Measurements from ENCODE around the gene ANO2.

Gene ANO2

GRCh38 chr12:5567016-5567725 is 377.9 kb downstream of the ANO2 start:
- no peak overlapping the region for H3K9ac ChIP-seq (ENCODE audit: low read length)
- WGBS = 75% methylated on average over 14 of the region's 14 CpGs

GRCh38 chr12:5565933-5566599 is 379.0 kb downstream of the ANO2 start:
- Histone ChIP-seq H3K4me1 (ENCODE audit: control insufficient read depth, insufficient read depth, low read depth, low read length) (peaks cover 4% of the 10 kb centered on the region), H2BK15ac (ENCODE audit: low read depth, poor library complexity, severe bottlenecking) (no peak overlapping the region), H3K27me3 (ENCODE audit: control insufficient read depth in 1 of 2, insufficient read depth in 1 of 2, low read length in 2 of 2) (peaks cover 13 to 16% of the 10 kb centered on the region in 2 experiments), H3K18ac (ENCODE audit: low read depth in 1 of 2, low read length in 2 of 2) (no peak overlapping the region), H3K9me3 (ENCODE audit: control insufficient read depth, low read length) (no peaks in the 10 kb centered on the region), H3K36me3 (ENCODE audit: control insufficient read depth in 1 of 2, insufficient read depth in 2 of 2, low read depth in 1 of 2, low read length in 2 of 2) (no peaks in the 10 kb centered on the region), H2AK5ac (ENCODE audit: low read length, severe bottlenecking) (no peak overlapping the region), H3K79me1 (replicated peaks; ENCODE audit: low read length, poor library complexity, severe bottlenecking) (no peaks in the 10 kb centered on the region), H3K4me3 (ENCODE audit: insufficient read depth in 1 of 2, low read depth in 1 of 2, low read length in 2 of 2) (no peak overlapping the region), H3K27ac (ENCODE audit: low read length, poor library complexity, severe bottlenecking) (no peak overlapping the region), H3K9ac (ENCODE audit: low read length) (no peak overlapping the region), H3K4ac (ENCODE audit: low read depth in 1 of 2, low read length in 2 of 2) (no peak overlapping the region), H4K91ac (ENCODE audit: low read length) (no peak overlapping the region), H3K4me2 (ENCODE audit: low read length, poor library complexity, severe bottlenecking) (no peak overlapping the region), H2BK12ac (ENCODE audit: low read length in 2 of 2) (no peak overlapping the region), H2BK120ac (ENCODE audit: low read depth, low read length) (no peak overlapping the region), H3K23ac (ENCODE audit: low read length in 2 of 2) (no peak overlapping the region), H2AFZ (ENCODE audit: low read depth, low read length) (no peak overlapping the region), H3K14ac (ENCODE audit: low read length in 2 of 2) (no peak overlapping the region), H2BK5ac (ENCODE audit: low read depth, low read length, poor library complexity, severe bottlenecking) (no peak overlapping the region), H4K8ac (ENCODE audit: low read length) (no peak overlapping the region)
- 68% methylated on average over 3 of the region's 3 CpGs for WGBS
- no peak for DNase-seq

More at GRCh38 chr12:5567016-5567725, 377.9 kb downstream of the ANO2 start:
- no peak overlapping the region for H3K23ac ChIP-seq (ENCODE audit: low read length in 2 of 2)
- no peak overlapping the region for H4K91ac ChIP-seq (ENCODE audit: low read length)
- peak overlapping the region in 1 of 2 experiments; percentile 10 for H3K4me3 ChIP-seq (ENCODE audit: insufficient read depth in 1 of 2, low read depth in 1 of 2, low read length in 2 of 2)
- no peak overlapping the region for H2BK120ac ChIP-seq (ENCODE audit: low read depth, low read length)
- no peak overlapping the region for H3K14ac ChIP-seq (ENCODE audit: low read length in 2 of 2)
- no peak overlapping the region for H4K8ac ChIP-seq (ENCODE audit: low read length)
- no peak overlapping the region for H3K27ac ChIP-seq (ENCODE audit: low read length, poor library complexity, severe bottlenecking)
- no peak overlapping the region for H2BK15ac ChIP-seq (ENCODE audit: low read depth, poor library complexity, severe bottlenecking)
- H3K9me3 ChIP-seq (ENCODE audit: control insufficient read depth, low read length) = no peaks in the 10 kb centered on the region
- no peak overlapping the region for H2AK5ac ChIP-seq (ENCODE audit: low read length, severe bottlenecking)
- no peak overlapping the region for H3K4me2 ChIP-seq (ENCODE audit: low read length, poor library complexity, severe bottlenecking)
- H3K79me1 ChIP-seq (replicated peaks; ENCODE audit: low read length, poor library complexity, severe bottlenecking) = no peaks in the 10 kb centered on the region
- peak; percentile 29 for DNase-seq
- no peaks in the 10 kb centered on the region for H3K36me3 ChIP-seq (ENCODE audit: control insufficient read depth in 1 of 2, insufficient read depth in 2 of 2, low read depth in 1 of 2, low read length in 2 of 2)
- no peak overlapping the region for H2BK12ac ChIP-seq (ENCODE audit: low read length in 2 of 2)
- H2AFZ ChIP-seq (ENCODE audit: low read depth, low read length) = no peak overlapping the region
- peaks cover 4% of the 10 kb centered on the region for H3K4me1 ChIP-seq (ENCODE audit: control insufficient read depth, insufficient read depth, low read depth, low read length)
- peaks cover 14 to 19% of the 10 kb centered on the region in 2 experiments for H3K27me3 ChIP-seq (ENCODE audit: control insufficient read depth in 1 of 2, insufficient read depth in 1 of 2, low read length in 2 of 2)
- no peak overlapping the region for H2BK5ac ChIP-seq (ENCODE audit: low read depth, low read length, poor library complexity, severe bottlenecking)
- no peak overlapping the region for H3K4ac ChIP-seq (ENCODE audit: low read depth in 1 of 2, low read length in 2 of 2)
- no peak overlapping the region for H3K18ac ChIP-seq (ENCODE audit: low read depth in 1 of 2, low read length in 2 of 2)

DNA sequence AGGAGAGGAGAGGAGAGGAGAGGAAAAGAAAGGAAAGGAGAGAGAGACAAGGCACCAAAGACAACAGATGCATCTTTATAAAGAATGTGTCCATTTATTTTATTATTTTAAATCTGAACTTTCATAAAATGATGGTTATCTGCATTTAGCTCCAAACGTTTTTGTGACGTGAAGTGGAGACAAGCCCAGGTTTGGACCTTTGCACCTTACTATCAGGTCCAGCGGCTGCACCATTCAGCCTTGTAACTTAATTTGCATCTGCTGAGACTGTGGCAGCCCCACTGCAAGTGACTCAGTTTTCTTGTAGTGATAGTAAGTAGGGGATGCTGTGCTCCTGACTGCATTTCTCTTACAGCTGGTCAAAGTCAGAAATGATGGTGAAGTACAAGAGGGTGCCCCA is 382.5 kb downstream of the ANO2 start:
- Histone ChIP-seq H3K9me3 (ENCODE audit: control insufficient read depth, low read length) (peaks cover 3% of the 10 kb centered on the region), H3K23ac (ENCODE audit: low read length in 2 of 2) (no peak overlapping the region), H2BK12ac (ENCODE audit: low read length in 2 of 2) (no peak overlapping the region), H3K4me1 (ENCODE audit: control insufficient read depth, insufficient read depth, low read depth, low read length) (peaks cover 4% of the 10 kb centered on the region), H3K79me1 (replicated peaks; ENCODE audit: low read length, poor library complexity, severe bottlenecking) (no peaks in the 10 kb centered on the region), H2AK5ac (ENCODE audit: low read length, severe bottlenecking) (no peak overlapping the region), H3K4ac (ENCODE audit: low read depth in 1 of 2, low read length in 2 of 2) (no peak overlapping the region), H2BK120ac (ENCODE audit: low read depth, low read length) (no peak overlapping the region), H3K27ac (ENCODE audit: low read length, poor library complexity, severe bottlenecking) (no peak overlapping the region), H3K4me2 (ENCODE audit: low read length, poor library complexity, severe bottlenecking) (no peak overlapping the region), H2BK5ac (ENCODE audit: low read depth, low read length, poor library complexity, severe bottlenecking) (no peak overlapping the region), H2AFZ (ENCODE audit: low read depth, low read length) (no peak overlapping the region), H3K14ac (ENCODE audit: low read length in 2 of 2) (no peak overlapping the region), H3K9ac (ENCODE audit: low read length) (no peak overlapping the region), H4K8ac (ENCODE audit: low read length) (no peak overlapping the region), H3K27me3 (ENCODE audit: control insufficient read depth in 1 of 2, insufficient read depth in 1 of 2, low read length in 2 of 2) (peaks cover 5 to 13% of the 10 kb centered on the region in 2 experiments), H3K4me3 (ENCODE audit: insufficient read depth in 1 of 2, low read depth in 1 of 2, low read length in 2 of 2) (no peak overlapping the region), H3K36me3 (ENCODE audit: control insufficient read depth in 1 of 2, insufficient read depth in 2 of 2, low read depth in 1 of 2, low read length in 2 of 2) (no peaks in the 10 kb centered on the region), H4K91ac (ENCODE audit: low read length) (no peak overlapping the region), H2BK15ac (ENCODE audit: low read depth, poor library complexity, severe bottlenecking) (no peak overlapping the region), H3K18ac (ENCODE audit: low read depth in 1 of 2, low read length in 2 of 2) (no peak overlapping the region)
- DNase-seq = no peak
- 76% methylated on average over 3 of the region's 3 CpGs for WGBS

- Histone ChIP-seq H3K4me3 (ENCODE audit: insufficient read depth in 1 of 2, low read depth in 1 of 2, low read length in 2 of 2) (no peak overlapping the region), H3K4ac (ENCODE audit: low read depth in 1 of 2, low read length in 2 of 2) (no peak overlapping the region), H3K36me3 (ENCODE audit: control insufficient read depth in 1 of 2, insufficient read depth in 2 of 2, low read depth in 1 of 2, low read length in 2 of 2) (no peaks in the 10 kb centered on the region), H3K4me2 (ENCODE audit: low read length, poor library complexity, severe bottlenecking) (no peak overlapping the region), H2AK5ac (ENCODE audit: low read length, severe bottlenecking) (no peak overlapping the region), H4K91ac (ENCODE audit: low read length) (no peak overlapping the region), H2BK5ac (ENCODE audit: low read depth, low read length, poor library complexity, severe bottlenecking) (no peak overlapping the region), H4K8ac (ENCODE audit: low read length) (no peak overlapping the region), H3K18ac (ENCODE audit: low read depth in 1 of 2, low read length in 2 of 2) (no peak overlapping the region), H3K79me1 (replicated peaks; ENCODE audit: low read length, poor library complexity, severe bottlenecking) (no peaks in the 10 kb centered on the region), H2BK15ac (ENCODE audit: low read depth, poor library complexity, severe bottlenecking) (no peak overlapping the region), H2BK12ac (ENCODE audit: low read length in 2 of 2) (no peak overlapping the region), H2AFZ (ENCODE audit: low read depth, low read length) (no peak overlapping the region), H2BK120ac (ENCODE audit: low read depth, low read length) (no peak overlapping the region), H3K4me1 (ENCODE audit: control insufficient read depth, insufficient read depth, low read depth, low read length) (peaks cover 4% of the 10 kb centered on the region), H3K9ac (ENCODE audit: low read length) (no peak overlapping the region), H3K9me3 (ENCODE audit: control insufficient read depth, low read length) (peaks cover 3% of the 10 kb centered on the region), H3K27me3 (ENCODE audit: control insufficient read depth in 1 of 2, insufficient read depth in 1 of 2, low read length in 2 of 2) (peaks cover 5 to 13% of the 10 kb centered on the region in 2 experiments), H3K23ac (ENCODE audit: low read length in 2 of 2) (no peak overlapping the region), H3K27ac (ENCODE audit: low read length, poor library complexity, severe bottlenecking) (no peak overlapping the region), H3K14ac (ENCODE audit: low read length in 2 of 2) (no peak overlapping the region)
- 79% methylated on average over 2 of the region's 6 CpGs for WGBS
- no peak for DNase-seq
These were observed 383.2 kb downstream of the ANO2 start for GRCh38 chr12:5561846-5562245.

All from mesenchymal stem cell (in vitro differentiated cells and primary cell).